ENCODE data around the gene ZNF90.
"Not testable (repeated sequence)": the region's sequence is repeated elsewhere in the genome, so short reads cannot be mapped to it uniquely, and the experiment has no call there.

Gene ZNF90

GRCh38 chr19:20077791-20078463, at the start of gene ZNF90:
ZNF90 (plus strand) TSS chr19:20078000; CDS start chr19:20078133, 133 bp downstream.
- DNase-seq (ENCODE audit: low read depth): no peak

GRCh38 chr19:20028611-20029010, 49.2 kb upstream of the ZNF90 start:
- DNase-seq (ENCODE audit: low read depth): no peak

GRCh38 chr19:20035935-20036334, 41.9 kb upstream of the ZNF90 start:
- DNase-seq (ENCODE audit: low read depth): no peak

GRCh38 chr19:20038358-20039202, 39.2 kb upstream of the ZNF90 start:
- DNase-seq (ENCODE audit: low read depth): no peak

- no peak for DNase-seq (ENCODE audit: low read depth)
Observed at GRCh38 chr19:20039203-20039723, 38.5 kb upstream of the ZNF90 start, which contains the start of gene ZNF682. ZNF682 (minus strand) TSS chr19:20039505; CDS start chr19:20039345, 160 bp downstream.

- DNase-seq (ENCODE audit: low read depth): no peak
Observed at GRCh38 chr19:20044663-20045062, 33.1 kb upstream of the ZNF90 start.

- not testable (repeated sequence) for DNase-seq (ENCODE audit: low read depth)
Observed at GRCh38 chr19:20045742-20046141, 32.1 kb upstream of the ZNF90 start.

GRCh38 chr19:20051841-20052768, 25.7 kb upstream of the ZNF90 start:
- DNase-seq (ENCODE audit: low read depth): no peak

GRCh38 chr19:20058738-20059137, 19.1 kb upstream of the ZNF90 start:
- DNase-seq (ENCODE audit: low read depth): not testable (repeated sequence)

GRCh38 chr19:20060282-20060681, 17.5 kb upstream of the ZNF90 start:
- no peak for DNase-seq (ENCODE audit: low read depth)

GRCh38 chr19:20066861-20067260, 10.9 kb upstream of the ZNF90 start:
- no peak for DNase-seq (ENCODE audit: low read depth)

GRCh38 chr19:20067943-20068342, 9.9 kb upstream of the ZNF90 start:
- DNase-seq (ENCODE audit: low read depth): no peak

- DNase-seq (ENCODE audit: low read depth): not testable (repeated sequence)
Observed at GRCh38 chr19:20068559-20068958, 9.2 kb upstream of the ZNF90 start.

- DNase-seq (ENCODE audit: low read depth): no peak
Observed at GRCh38 chr19:20070691-20071090, 7.1 kb upstream of the ZNF90 start.

- no peak for DNase-seq (ENCODE audit: low read depth)
Observed at GRCh38 chr19:20072936-20073335, 4.9 kb upstream of the ZNF90 start.

- no peak for DNase-seq (ENCODE audit: low read depth)
Observed at GRCh38 chr19:20078581-20079031, 806 bp downstream of the ZNF90 start.

GRCh38 chr19:20079476-20079875, 1.7 kb downstream of the ZNF90 start:
- DNase-seq (ENCODE audit: low read depth): no peak

- no peak for DNase-seq (ENCODE audit: low read depth)
Observed at GRCh38 chr19:20080656-20081055, 2.9 kb downstream of the ZNF90 start.

- not testable (repeated sequence) for DNase-seq (ENCODE audit: low read depth)
Observed at GRCh38 chr19:20082232-20082833, 4.5 kb downstream of the ZNF90 start.

- not testable (repeated sequence) for DNase-seq (ENCODE audit: low read depth)
Observed at GRCh38 chr19:20082876-20083275, 5.1 kb downstream of the ZNF90 start.

GRCh38 chr19:20102097-20102496, 24.3 kb downstream of the ZNF90 start:
- DNase-seq (ENCODE audit: low read depth): no peak

Measured in CMK (cell line).